ENCODE measurements around the gene ADORA2A.
"Not testable (repeated sequence)": the region's sequence is repeated elsewhere in the genome, so short reads cannot be mapped to it uniquely, and the experiment has no call there.

Gene ADORA2A

DNA sequence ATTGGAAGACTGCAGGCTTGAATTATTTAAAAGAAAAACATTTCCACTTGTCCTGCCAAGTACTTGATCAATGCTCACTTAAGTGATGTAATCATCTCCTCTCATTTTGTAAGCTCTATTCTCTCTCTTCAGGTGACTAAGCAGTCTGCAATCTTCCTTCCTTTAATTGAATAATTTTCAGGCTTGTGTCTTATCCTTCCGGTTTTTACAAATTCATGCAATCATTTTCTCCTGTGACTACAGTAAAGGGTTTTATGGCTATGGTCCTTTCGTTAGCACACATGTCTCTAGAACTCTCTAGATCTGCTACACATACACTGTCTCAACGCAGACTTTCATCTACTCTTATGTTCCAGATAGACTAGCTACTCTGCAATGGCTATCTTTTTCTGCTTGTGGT, 55.2 kb downstream of the ADORA2A start:
- H3K9ac ChIP-seq (ENCODE audit: low read depth, low read length) = no peak overlapping the region
- H3K4me1 ChIP-seq (ENCODE audit: insufficient read depth, low read length) = peaks cover 14% of the 10 kb centered on the region
- H3K36me3 ChIP-seq (ENCODE audit: insufficient read depth, low read length) = no peaks in the 10 kb centered on the region
- no peak overlapping the region for H3K27ac ChIP-seq (ENCODE audit: low read depth, low read length)
- no peak overlapping the region for H3K4me3 ChIP-seq (ENCODE audit: low read length)
- no peaks in the 10 kb centered on the region for H3K27me3 ChIP-seq (ENCODE audit: insufficient read depth, low read length)
- no peaks in the 10 kb centered on the region for H3K9me3 ChIP-seq (ENCODE audit: insufficient read depth, low read depth, low read length)
- WGBS = 81% methylated on average over 3 of the region's 3 CpGs

DNA sequence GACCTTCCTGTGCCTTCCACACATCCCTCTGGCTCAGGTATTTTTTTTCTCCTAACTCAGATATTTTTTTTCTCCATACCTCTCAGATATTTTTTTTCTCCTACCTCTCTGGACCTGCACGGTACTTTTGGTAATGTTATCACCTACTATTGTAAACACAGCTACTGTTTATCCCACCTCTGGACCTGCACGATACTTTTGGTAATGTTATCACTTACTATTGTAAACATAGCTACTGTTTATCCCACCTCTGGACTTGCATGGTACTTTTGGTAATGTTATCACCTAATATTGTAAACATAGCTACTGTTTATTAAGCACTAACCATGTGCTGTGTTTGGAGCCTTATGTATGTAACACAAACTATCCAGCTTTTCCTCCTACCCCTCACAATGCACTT, 55.6 kb downstream of the ADORA2A start:
- Histone ChIP-seq H3K27ac (ENCODE audit: low read depth, low read length) (no peak overlapping the region), H3K4me1 (ENCODE audit: insufficient read depth, low read length) (peaks cover 14% of the 10 kb centered on the region), H3K9ac (ENCODE audit: low read depth, low read length) (no peak overlapping the region), H3K27me3 (ENCODE audit: insufficient read depth, low read length) (no peaks in the 10 kb centered on the region), H3K4me3 (ENCODE audit: low read length) (no peak overlapping the region), H3K9me3 (ENCODE audit: insufficient read depth, low read depth, low read length) (no peaks in the 10 kb centered on the region), H3K36me3 (ENCODE audit: insufficient read depth, low read length) (no peaks in the 10 kb centered on the region)
- 92% methylated on average over 2 of the region's 2 CpGs for WGBS

DNA sequence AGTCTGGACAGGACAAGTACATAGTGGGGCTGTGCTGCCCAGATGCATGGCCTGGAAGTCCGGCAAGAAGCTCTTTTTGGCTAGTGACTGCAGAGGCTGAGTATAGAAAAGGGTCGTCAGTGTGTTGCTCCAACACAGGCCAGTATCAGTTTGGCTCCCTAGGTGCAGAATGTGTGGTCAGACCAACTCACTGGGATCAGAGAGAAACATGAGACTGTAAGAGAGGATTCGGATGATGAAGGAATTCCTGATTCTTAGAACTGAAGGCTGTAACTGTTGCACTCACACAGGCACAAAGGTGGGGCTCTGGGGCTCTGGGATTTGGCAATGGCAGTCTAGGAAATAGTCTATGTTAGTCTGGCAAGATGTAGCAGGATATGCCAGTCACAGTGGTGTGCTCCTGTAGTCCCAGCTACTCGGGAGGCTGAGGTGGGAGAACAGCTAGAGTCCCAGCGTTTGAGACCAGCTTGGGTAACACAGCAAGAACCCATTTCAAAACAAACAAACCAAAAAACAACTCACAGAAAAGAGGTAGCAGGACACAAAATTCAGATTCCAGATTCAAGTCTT, 56.7 kb downstream of the ADORA2A start:
- H3K27ac ChIP-seq (ENCODE audit: low read depth, low read length) = no peak overlapping the region

DNA sequence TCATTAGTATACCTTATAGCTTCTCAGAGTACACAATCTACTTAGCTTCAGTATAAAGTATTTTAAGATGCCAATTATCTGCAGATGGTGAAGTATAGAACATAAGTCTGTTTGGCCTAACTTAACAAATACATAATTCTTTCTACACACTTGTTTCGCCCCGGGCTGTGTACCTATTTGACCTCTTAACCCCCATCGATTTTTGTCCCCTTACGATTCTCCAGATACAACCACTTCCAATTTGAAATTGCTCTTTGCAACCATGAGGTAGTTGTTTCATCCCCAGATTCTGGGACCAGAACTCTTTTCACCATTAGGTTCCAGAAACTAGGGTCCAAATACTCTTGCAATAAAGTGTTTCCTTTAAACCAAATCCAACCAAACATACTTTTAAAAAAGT, 57.8 kb downstream of the ADORA2A start:
- no peaks in the 10 kb centered on the region for H3K36me3 ChIP-seq (ENCODE audit: insufficient read depth, low read length)
- no peaks in the 10 kb centered on the region for H3K27me3 ChIP-seq (ENCODE audit: insufficient read depth, low read length)
- WGBS = 93% methylated on average over 4 of the region's 4 CpGs
- H3K4me1 ChIP-seq (ENCODE audit: insufficient read depth, low read length) = peaks cover 14% of the 10 kb centered on the region
- H3K9me3 ChIP-seq (ENCODE audit: insufficient read depth, low read depth, low read length) = no peaks in the 10 kb centered on the region
- H3K9ac ChIP-seq (ENCODE audit: low read depth, low read length) = no peak overlapping the region
- H3K4me3 ChIP-seq (ENCODE audit: low read length) = no peak overlapping the region
- H3K27ac ChIP-seq (ENCODE audit: low read depth, low read length) = no peak overlapping the region

More for the DNA sequence above, 56.7 kb downstream of the ADORA2A start:
- Histone ChIP-seq H3K27me3 (ENCODE audit: insufficient read depth, low read length) (no peaks in the 10 kb centered on the region), H3K9me3 (ENCODE audit: insufficient read depth, low read depth, low read length) (no peaks in the 10 kb centered on the region), H3K4me3 (ENCODE audit: low read length) (no peak overlapping the region), H3K4me1 (ENCODE audit: insufficient read depth, low read length) (peaks cover 14% of the 10 kb centered on the region), H3K36me3 (ENCODE audit: insufficient read depth, low read length) (no peaks in the 10 kb centered on the region), H3K9ac (ENCODE audit: low read depth, low read length) (no peak overlapping the region)
- WGBS = 73% methylated on average over 5 of the region's 5 CpGs

DNA sequence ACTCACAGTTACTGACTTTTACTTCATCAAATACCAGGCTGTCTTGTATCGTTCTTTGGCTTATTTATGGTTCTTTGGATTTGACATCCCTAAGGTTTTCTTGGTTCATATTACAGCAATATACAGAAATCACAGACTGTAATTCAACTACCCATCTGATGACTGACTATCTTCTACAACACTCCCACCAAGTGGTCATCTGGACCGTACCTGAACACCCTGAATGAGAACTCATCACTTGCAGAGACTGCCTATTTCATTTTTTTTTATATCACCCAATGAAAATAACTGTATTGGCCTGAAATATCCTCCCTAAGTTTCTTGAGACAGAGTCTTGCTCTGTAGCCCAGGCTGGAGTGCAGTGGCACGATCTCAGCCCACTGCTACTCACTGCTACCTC, 58.2 kb downstream of the ADORA2A start:
- peaks cover 14% of the 10 kb centered on the region for H3K4me1 ChIP-seq (ENCODE audit: insufficient read depth, low read length)
- no peaks in the 10 kb centered on the region for H3K36me3 ChIP-seq (ENCODE audit: insufficient read depth, low read length)
- H3K27ac ChIP-seq (ENCODE audit: low read depth, low read length) = no peak overlapping the region
- no peak overlapping the region for H3K4me3 ChIP-seq (ENCODE audit: low read length)
- 64% methylated on average over 3 of the region's 3 CpGs for WGBS
- H3K9me3 ChIP-seq (ENCODE audit: insufficient read depth, low read depth, low read length) = no peaks in the 10 kb centered on the region
- H3K9ac ChIP-seq (ENCODE audit: low read depth, low read length) = no peak overlapping the region
- no peaks in the 10 kb centered on the region for H3K27me3 ChIP-seq (ENCODE audit: insufficient read depth, low read length)

DNA sequence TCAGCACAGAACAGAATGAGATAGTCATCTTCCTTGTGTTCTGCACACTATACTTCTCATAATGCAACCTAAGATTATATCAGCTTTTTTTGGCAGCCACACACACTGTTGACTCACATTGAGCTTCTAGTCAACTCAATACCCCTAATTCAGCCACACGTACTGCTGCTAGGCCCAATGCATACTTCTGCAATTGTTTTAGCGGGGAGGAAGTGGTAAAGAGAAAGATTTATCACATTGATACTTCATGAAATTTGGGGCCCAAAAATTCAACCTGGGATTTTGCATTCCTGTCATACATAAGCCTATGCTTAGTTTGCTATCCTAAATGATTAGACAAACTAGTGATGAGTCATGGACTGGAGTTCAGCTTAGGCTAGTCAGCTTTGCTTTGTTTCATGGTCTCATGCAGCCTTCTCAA, 59.1 kb downstream of the ADORA2A start:
- H3K9me3 ChIP-seq (ENCODE audit: insufficient read depth, low read depth, low read length) = no peaks in the 10 kb centered on the region
- H3K27me3 ChIP-seq (ENCODE audit: insufficient read depth, low read length) = no peaks in the 10 kb centered on the region
- no peak overlapping the region for H3K4me3 ChIP-seq (ENCODE audit: low read length)
- no peak overlapping the region for H3K9ac ChIP-seq (ENCODE audit: low read depth, low read length)
- no peak overlapping the region for H3K27ac ChIP-seq (ENCODE audit: low read depth, low read length)
- peaks cover 8% of the 10 kb centered on the region for H3K4me1 ChIP-seq (ENCODE audit: insufficient read depth, low read length)
- no peaks in the 10 kb centered on the region for H3K36me3 ChIP-seq (ENCODE audit: insufficient read depth, low read length)
- 100% methylated on average over 2 of the region's 2 CpGs for WGBS

DNA sequence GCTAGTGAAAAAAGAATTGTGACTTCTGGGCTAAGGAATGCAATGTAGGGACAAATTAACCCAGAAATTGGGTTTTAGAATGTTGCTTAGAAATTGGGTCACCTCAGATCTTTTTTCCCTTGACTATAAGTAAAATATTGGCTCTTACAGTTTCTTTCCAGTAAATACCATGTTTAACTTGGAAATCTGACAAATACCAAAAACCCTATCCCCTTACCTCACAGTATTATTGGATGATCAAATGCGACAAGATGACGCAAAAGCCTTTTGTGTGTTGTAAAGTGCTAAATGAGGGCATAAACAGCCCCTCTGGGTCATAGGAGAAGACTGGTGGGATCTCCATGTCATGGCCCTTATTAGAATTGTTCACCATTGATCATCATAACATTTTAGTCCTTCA, 61.6 kb downstream of the ADORA2A start:
- Histone ChIP-seq H3K4me3 (ENCODE audit: low read length) (no peak overlapping the region), H3K9me3 (ENCODE audit: insufficient read depth, low read depth, low read length) (no peaks in the 10 kb centered on the region), H3K36me3 (ENCODE audit: insufficient read depth, low read length) (no peaks in the 10 kb centered on the region), H3K27ac (ENCODE audit: low read depth, low read length) (no peak overlapping the region), H3K4me1 (ENCODE audit: insufficient read depth, low read length) (no peaks in the 10 kb centered on the region), H3K27me3 (ENCODE audit: insufficient read depth, low read length) (peaks cover 22% of the 10 kb centered on the region), H3K9ac (ENCODE audit: low read depth, low read length) (no peak overlapping the region)
- WGBS = 50% methylated on average over 2 of the region's 2 CpGs

DNA sequence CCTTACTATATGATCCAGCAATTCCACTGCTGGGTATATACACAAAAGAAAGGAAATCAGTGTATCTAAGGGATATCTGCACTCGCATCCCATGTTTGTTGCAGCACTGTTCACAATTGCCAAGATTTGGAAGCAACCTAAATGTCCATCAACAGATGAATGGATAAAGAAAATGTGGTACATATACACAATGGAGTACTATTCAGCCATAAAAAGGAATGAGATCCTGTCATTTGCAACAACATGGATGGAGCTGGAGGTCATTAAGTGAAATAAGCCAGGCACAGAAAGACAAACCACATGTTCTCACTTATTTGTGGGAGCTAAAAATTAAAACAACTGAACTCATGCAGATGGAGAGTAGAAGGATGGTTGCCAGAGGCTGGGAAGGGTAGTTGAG, 62.0 kb downstream of the ADORA2A start:
- WGBS = 93% methylated on average over 1 of the region's 1 CpG
- H3K36me3 ChIP-seq (ENCODE audit: insufficient read depth, low read length); H3K9ac ChIP-seq (ENCODE audit: low read depth, low read length); H3K4me1 ChIP-seq (ENCODE audit: insufficient read depth, low read length); H3K27ac ChIP-seq (ENCODE audit: low read depth, low read length); H3K4me3 ChIP-seq (ENCODE audit: low read length); H3K9me3 ChIP-seq (ENCODE audit: insufficient read depth, low read depth, low read length): not testable (repeated sequence)
- peaks cover 26% of the 10 kb centered on the region for H3K27me3 ChIP-seq (ENCODE audit: insufficient read depth, low read length)
